H1 (cell line): ENCODE measurements around the gene VIPR2.

Experiments used
- BACH1 ChIP-seq: IDR thresholded peaks from 2 replicates; pipeline ENCODE4 v1.6.1; 2012; ENCODE audit warnings: low read length, improper control_type of control experiment
- EGR1 ChIP-seq: IDR thresholded peaks from 2 replicates; pipeline ENCODE4 v1.6.1; 2011; ENCODE audit warnings: low read depth, low read length, borderline replicate concordance
- EP300 ChIP-seq, 2 experiments: IDR thresholded peaks; 1 replicate in 1 of 2; 2 replicates in 1 of 2; pipeline ENCODE4 v1.6.1; 2011 to 2012; ENCODE audit warnings: low read depth in 2 of 2, low read length in 2 of 2, mild to moderate bottlenecking in 2 of 2, borderline replicate concordance in 1 of 2, inconsistent platforms in 1 of 2, moderate library complexity in 1 of 2
- KDM4A ChIP-seq: IDR thresholded peaks from one replicate; pipeline ENCODE4 v1.7.1; 2012; ENCODE audit warnings: low read depth, mild to moderate bottlenecking, moderate library complexity, low read length, inconsistent platforms; ENCODE audit not compliant: severe bottlenecking
- MAFK ChIP-seq: IDR thresholded peaks from 2 replicates; pipeline ENCODE4 v1.6.1; 2012; ENCODE audit warnings: low read depth, mild to moderate bottlenecking, improper control_type of control experiment, low read length
- PHF8 ChIP-seq: fragments of 200-600 bp; sonication (generic); conservative IDR thresholded peaks from 2 replicates; pipeline ENCODE4 v1.7.1; 2012; ENCODE audit warnings: low read depth, mild to moderate bottlenecking, inconsistent platforms, low read length, moderate library complexity
- POLR2A ChIP-seq, 2 experiments: IDR thresholded peaks; 1 replicate in 1 of 2; 2 replicates in 1 of 2; pipeline ENCODE4 v1.6.1; 2011; ENCODE audit warnings: low read depth in 2 of 2, low read length in 2 of 2, mild to moderate bottlenecking in 2 of 2; ENCODE audit errors: control extremely low read depth in 1 of 2
- RAD21 ChIP-seq, 2 experiments: IDR thresholded peaks in 1 of 2; conservative IDR thresholded peaks in 1 of 2; 2 replicates each; pipeline ENCODE4 v1.6.1; 2011; ENCODE audit warnings: low read depth in 2 of 2, low read length in 2 of 2, improper control_type of control experiment in 1 of 2, inconsistent platforms in 1 of 2, mild to moderate bottlenecking in 1 of 2, moderate library complexity in 1 of 2
- TF ChIP-seq, protein P1 (sequence below), 3 experiments: IDR thresholded peaks; 1 replicate in 2 of 3; 2 replicates in 1 of 3; pipeline versions ENCODE4 v1.5.1 to v1.6.1; 2011; ENCODE audit warnings: low read length in 3 of 3, mild to moderate bottlenecking in 3 of 3, inconsistent platforms in 2 of 3, low read depth in 1 of 3, moderate library complexity in 1 of 3; ENCODE audit not compliant: insufficient read depth in 1 of 3; ENCODE audit errors: control extremely low read depth in 1 of 3
- TF ChIP-seq, protein P2 (sequence below): IDR thresholded peaks from 2 replicates; pipeline ENCODE4 v1.6.1; 2011; ENCODE audit warnings: low read depth, mild to moderate bottlenecking, low read length; ENCODE audit not compliant: insufficient read depth

GRCh38 chr7:159120540-159120919 lies 24.1 kb downstream of the VIPR2 start:
- TF ChIP-seq, protein P1, sequence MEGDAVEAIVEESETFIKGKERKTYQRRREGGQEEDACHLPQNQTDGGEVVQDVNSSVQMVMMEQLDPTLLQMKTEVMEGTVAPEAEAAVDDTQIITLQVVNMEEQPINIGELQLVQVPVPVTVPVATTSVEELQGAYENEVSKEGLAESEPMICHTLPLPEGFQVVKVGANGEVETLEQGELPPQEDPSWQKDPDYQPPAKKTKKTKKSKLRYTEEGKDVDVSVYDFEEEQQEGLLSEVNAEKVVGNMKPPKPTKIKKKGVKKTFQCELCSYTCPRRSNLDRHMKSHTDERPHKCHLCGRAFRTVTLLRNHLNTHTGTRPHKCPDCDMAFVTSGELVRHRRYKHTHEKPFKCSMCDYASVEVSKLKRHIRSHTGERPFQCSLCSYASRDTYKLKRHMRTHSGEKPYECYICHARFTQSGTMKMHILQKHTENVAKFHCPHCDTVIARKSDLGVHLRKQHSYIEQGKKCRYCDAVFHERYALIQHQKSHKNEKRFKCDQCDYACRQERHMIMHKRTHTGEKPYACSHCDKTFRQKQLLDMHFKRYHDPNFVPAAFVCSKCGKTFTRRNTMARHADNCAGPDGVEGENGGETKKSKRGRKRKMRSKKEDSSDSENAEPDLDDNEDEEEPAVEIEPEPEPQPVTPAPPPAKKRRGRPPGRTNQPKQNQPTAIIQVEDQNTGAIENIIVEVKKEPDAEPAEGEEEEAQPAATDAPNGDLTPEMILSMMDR (IDR thresholded peaks at IDR 0.05; ENCODE audit: control extremely low read depth in 1 of 3, insufficient read depth in 1 of 3, low read depth in 1 of 3, low read length in 3 of 3) = no peak
- no peak for TF ChIP-seq BACH1
- TF ChIP-seq EGR1 = no peak
- no peak for TF ChIP-seq PHF8
- TF ChIP-seq KDM4A = no peak
- TF ChIP-seq, protein P2, sequence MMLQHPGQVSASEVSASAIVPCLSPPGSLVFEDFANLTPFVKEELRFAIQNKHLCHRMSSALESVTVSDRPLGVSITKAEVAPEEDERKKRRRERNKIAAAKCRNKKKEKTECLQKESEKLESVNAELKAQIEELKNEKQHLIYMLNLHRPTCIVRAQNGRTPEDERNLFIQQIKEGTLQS = no peak
- no peak for TF ChIP-seq EP300 (IDR thresholded peaks at IDR 0.05; ENCODE audit: borderline replicate concordance in 1 of 2, low read depth in 2 of 2, low read length in 2 of 2)
- TF ChIP-seq RAD21 (IDR thresholded peaks at IDR 0.05 in 1 of 2, conservative IDR thresholded peaks at IDR 0.05 in 1 of 2; ENCODE audit: low read depth in 2 of 2, low read length in 2 of 2) = no peak
- no peak for TF ChIP-seq POLR2A (IDR thresholded peaks at IDR 0.05; ENCODE audit: control extremely low read depth in 1 of 2, low read depth in 2 of 2, low read length in 2 of 2)
- no peak for TF ChIP-seq MAFK
